BE2C (cell line): ENCODE measurements around the gene RNF111.
"Not testable (repeated sequence)": the region's sequence is repeated elsewhere in the genome, so short reads cannot be mapped to it uniquely, and the experiment has no call there.

Source experiments
- DNase-seq: peaks from one replicate; pipeline ENCODE4 v3.0.0-alpha.2; 2020
- H3K27me3 ChIP-seq: fragments of 250-450 bp; sonication (Bioruptor Pico); 2 replicates; pipeline ENCODE4 v1.5.1; 2020; ENCODE audit warnings: mild to moderate bottlenecking
- H3K36me3 ChIP-seq: fragments of 250-450 bp; sonication (Bioruptor Pico); 2 replicates; pipeline ENCODE4 v1.5.1; 2020; ENCODE audit warnings: mild to moderate bottlenecking
- H3K4me1 ChIP-seq: fragments of 250-450 bp; sonication (Bioruptor Pico); 2 replicates; pipeline ENCODE4 v1.5.1; 2020
- H3K4me3 ChIP-seq: 2 replicates; pipeline ENCODE4 v1.5.1; 2011; ENCODE audit warnings: low read depth, low read length
- H3K9me3 ChIP-seq: fragments of 250-450 bp; sonication (Bioruptor Pico); 2 replicates; pipeline ENCODE4 v1.5.1; 2020
- TF ChIP-seq, protein P1 (sequence below): IDR thresholded peaks from 2 replicates; pipeline ENCODE4 v1.5.1; 2012; ENCODE audit warnings: mild to moderate bottlenecking, low read depth, low read length

RNF111 gene

DNA sequence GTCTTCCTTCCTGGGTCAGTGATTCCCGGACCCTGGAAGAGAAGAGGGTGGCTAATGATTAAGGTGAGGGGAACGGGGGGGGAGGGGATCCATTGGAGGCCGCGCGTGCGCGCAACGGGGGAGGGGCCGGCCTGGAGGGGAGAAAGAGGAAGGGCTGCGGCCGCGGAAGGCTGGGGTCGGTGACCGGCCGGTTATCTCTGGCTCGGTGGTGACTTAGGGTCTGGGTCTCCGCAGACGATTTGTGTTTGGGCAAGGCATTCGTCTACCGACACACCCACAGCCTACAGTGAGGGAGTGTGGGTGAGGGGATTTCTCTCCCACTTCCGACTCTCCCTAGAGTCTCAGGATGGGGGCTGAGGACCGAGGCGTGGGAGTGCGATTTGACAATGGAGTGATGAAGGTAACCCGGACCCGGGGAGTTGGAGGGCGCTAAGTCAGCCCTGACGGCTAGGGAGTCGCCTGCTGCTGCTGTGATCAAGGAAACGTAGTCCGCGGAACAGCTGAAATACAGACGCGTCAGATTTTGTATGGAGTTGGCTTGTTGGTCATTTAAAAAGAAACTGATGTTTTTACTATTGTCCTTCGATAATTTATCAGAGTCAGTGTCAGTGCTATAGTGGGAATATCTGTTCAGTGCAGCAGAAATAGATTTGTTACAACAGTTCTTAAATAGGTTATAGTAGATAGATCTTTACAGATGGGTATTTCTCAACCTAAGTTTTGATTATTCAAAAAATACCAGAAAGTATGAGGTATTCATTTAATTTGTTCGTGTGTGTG lies 733 bp downstream of the RNF111 start:
- DNase-seq = peak; percentile 77
- peaks cover 11% of the 10 kb centered on the region for H3K36me3 ChIP-seq
- peak overlapping the region; percentile 98 for H3K4me3 ChIP-seq
- no peaks in the 10 kb centered on the region for H3K4me1 ChIP-seq
- no peaks in the 10 kb centered on the region for H3K9me3 ChIP-seq
- TF ChIP-seq, protein P1, sequence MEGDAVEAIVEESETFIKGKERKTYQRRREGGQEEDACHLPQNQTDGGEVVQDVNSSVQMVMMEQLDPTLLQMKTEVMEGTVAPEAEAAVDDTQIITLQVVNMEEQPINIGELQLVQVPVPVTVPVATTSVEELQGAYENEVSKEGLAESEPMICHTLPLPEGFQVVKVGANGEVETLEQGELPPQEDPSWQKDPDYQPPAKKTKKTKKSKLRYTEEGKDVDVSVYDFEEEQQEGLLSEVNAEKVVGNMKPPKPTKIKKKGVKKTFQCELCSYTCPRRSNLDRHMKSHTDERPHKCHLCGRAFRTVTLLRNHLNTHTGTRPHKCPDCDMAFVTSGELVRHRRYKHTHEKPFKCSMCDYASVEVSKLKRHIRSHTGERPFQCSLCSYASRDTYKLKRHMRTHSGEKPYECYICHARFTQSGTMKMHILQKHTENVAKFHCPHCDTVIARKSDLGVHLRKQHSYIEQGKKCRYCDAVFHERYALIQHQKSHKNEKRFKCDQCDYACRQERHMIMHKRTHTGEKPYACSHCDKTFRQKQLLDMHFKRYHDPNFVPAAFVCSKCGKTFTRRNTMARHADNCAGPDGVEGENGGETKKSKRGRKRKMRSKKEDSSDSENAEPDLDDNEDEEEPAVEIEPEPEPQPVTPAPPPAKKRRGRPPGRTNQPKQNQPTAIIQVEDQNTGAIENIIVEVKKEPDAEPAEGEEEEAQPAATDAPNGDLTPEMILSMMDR = no peak
- H3K27me3 ChIP-seq = no peaks in the 10 kb centered on the region

DNA sequence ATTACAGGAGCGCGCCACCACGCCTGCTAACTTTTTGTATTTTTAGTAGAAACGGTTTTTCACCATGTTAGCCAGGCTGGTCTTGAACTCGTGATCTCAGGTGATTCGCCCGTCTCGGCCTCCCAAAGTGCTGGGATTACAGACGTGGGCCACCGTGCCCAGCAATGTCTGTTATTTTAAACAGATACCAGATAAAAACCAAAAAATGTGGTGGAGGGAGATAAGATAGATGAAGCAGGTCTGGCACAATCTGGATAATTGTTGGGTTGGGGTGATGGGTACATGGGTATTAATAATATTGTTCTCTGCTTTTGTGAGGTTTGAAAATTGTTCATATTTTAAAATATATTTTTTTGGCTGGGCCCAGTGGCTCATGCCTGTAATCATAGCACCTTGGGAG lies 4.7 kb downstream of the RNF111 start:
- H3K36me3 ChIP-seq = peaks cover 14% of the 10 kb centered on the region
- H3K4me1 ChIP-seq = no peaks in the 10 kb centered on the region
- no peak overlapping the region for H3K4me3 ChIP-seq
- no peaks in the 10 kb centered on the region for H3K27me3 ChIP-seq
- TF ChIP-seq, protein P1 = no peak
- DNase-seq = no peak
- no peaks in the 10 kb centered on the region for H3K9me3 ChIP-seq

DNA sequence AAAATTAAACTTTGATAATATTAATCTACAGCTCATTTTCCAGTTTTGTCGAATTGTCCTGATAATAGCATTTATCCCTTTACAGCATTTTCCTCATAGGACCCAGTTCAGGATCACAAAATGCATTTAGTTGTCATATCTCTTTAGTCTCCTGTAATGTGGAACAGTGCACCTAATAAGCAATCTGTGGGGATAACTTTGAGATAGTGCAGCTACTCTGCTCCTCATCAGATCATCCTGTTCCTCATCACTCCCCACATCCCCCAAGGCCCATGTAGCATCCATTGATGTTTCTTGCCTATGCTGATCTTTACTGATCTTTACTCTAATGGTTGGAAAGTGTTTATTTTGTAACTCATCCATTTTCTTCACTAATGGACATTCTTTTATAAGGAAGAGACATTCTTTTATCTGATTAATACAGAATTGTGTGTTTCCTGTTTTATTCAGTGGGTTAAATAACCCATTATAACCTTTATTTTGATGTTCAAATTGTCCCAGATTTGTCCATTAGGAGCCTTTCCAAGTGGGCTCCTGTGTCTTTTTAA lies 7.5 kb downstream of the RNF111 start:
- peaks cover 14% of the 10 kb centered on the region for H3K36me3 ChIP-seq
- no peaks in the 10 kb centered on the region for H3K27me3 ChIP-seq
- no peak overlapping the region for H3K4me3 ChIP-seq
- peak; percentile 66 for DNase-seq
- H3K4me1 ChIP-seq = no peaks in the 10 kb centered on the region
- TF ChIP-seq, protein P1 = no peak
- H3K9me3 ChIP-seq = no peaks in the 10 kb centered on the region

DNA sequence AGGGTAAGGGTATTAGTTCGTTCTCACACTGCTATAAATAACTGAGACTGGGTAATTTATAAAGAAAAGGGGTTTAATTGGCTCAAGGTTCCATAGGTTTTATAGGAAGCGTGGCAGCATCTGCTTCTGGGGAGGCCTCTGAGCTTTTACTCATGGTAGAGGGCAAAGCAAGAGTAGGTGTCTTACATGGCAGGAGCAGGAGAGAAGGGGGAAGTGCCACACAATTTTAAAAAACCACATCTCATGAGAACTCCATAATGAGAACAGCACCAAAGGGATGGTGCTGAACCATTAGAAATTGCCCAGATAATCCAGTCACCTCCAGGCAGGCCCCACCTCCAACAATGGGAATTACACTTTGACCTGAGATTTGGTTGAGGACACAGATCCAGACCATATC lies 12.2 kb downstream of the RNF111 start:
- no peak for DNase-seq
- H3K36me3 ChIP-seq = peaks cover 2% of the 10 kb centered on the region
- TF ChIP-seq, protein P1 = no peak
- no peaks in the 10 kb centered on the region for H3K4me1 ChIP-seq
- no peaks in the 10 kb centered on the region for H3K9me3 ChIP-seq
- no peaks in the 10 kb centered on the region for H3K27me3 ChIP-seq
- no peak overlapping the region for H3K4me3 ChIP-seq

DNA sequence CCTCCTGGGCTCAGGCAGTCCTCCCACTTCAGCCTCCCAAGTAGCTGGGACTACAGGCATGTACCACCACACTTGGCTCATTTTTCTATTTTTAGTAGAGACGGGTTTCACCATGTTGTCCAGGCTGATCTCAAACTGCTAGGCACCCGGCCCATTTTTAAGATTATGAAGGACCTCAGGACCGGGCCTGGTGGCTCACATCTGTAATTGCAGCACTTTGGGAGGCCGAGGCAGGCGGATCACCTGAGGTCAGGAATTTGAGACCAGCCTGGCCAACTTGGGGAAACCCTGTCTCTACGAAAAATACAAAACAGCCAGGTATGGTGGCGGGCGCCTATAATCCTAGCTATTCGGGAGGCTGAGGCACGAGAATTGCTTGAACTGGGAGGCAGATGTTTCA lies 12.8 kb downstream of the RNF111 start:
- not testable (repeated sequence) for H3K4me3 ChIP-seq, H3K9me3 ChIP-seq, H3K36me3 ChIP-seq, H3K4me1 ChIP-seq, DNase-seq, H3K27me3 ChIP-seq

DNA sequence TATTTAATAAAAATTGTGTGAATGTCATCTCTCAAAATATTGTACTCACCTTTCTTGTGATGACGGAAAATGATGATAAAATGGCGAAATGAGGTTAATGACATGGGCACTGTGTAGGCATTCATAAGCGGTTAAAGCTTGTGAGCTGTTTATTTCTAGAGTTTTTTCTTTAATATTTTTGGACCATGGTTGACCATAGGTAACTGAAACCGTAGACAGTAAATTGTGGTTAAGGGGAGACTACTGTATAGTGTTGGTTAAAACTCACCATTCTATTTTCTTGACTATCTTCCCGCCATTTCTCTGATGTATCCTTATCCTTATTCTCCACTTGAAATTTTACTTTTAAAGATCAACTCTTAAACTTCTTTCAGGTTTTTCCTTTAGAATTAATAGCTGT lies 14.5 kb downstream of the RNF111 start:
- H3K4me1 ChIP-seq = no peaks in the 10 kb centered on the region
- H3K27me3 ChIP-seq = no peaks in the 10 kb centered on the region
- H3K9me3 ChIP-seq = no peaks in the 10 kb centered on the region; the same call in 1 of the 2 replicates
- TF ChIP-seq, protein P1 = no peak
- peaks cover 9% of the 10 kb centered on the region for H3K36me3 ChIP-seq
- H3K4me3 ChIP-seq = no peak overlapping the region
- no peak for DNase-seq
